H1 (cell line): ENCODE data around the gene BABAM2.

Experiments used
- ASH2L ChIP-seq: fragments of 200-600, 300-600 bp; sonication (generic); IDR thresholded peaks from one replicate; pipeline ENCODE4 v1.7.1; 2017; ENCODE audit warnings: low read length
- BRCA1 ChIP-seq: IDR thresholded peaks from 2 replicates; pipeline ENCODE4 v1.6.1; 2012; ENCODE audit warnings: low read depth, low read length, improper control_type of control experiment
- CHD2 ChIP-seq: IDR thresholded peaks from 2 replicates; pipeline ENCODE4 v1.6.1; 2012; ENCODE audit warnings: low read length, improper control_type of control experiment
- EP300 ChIP-seq, 2 experiments: IDR thresholded peaks; 1 replicate in 1 of 2; 2 replicates in 1 of 2; pipeline ENCODE4 v1.6.1; 2011 to 2012; ENCODE audit warnings: low read depth in 2 of 2, low read length in 2 of 2, mild to moderate bottlenecking in 2 of 2, borderline replicate concordance in 1 of 2, inconsistent platforms in 1 of 2, moderate library complexity in 1 of 2
- JUN ChIP-seq: IDR thresholded peaks from 2 replicates; pipeline ENCODE4 v1.6.1; 2011; ENCODE audit warnings: low read depth, mild to moderate bottlenecking, improper control_type of control experiment, low read length
- PHF8 ChIP-seq: fragments of 200-600 bp; sonication (generic); conservative IDR thresholded peaks from 2 replicates; pipeline ENCODE4 v1.7.1; 2012; ENCODE audit warnings: low read depth, mild to moderate bottlenecking, inconsistent platforms, low read length, moderate library complexity
- POLR2A ChIP-seq, 2 experiments: IDR thresholded peaks; 1 replicate in 1 of 2; 2 replicates in 1 of 2; pipeline ENCODE4 v1.6.1; 2011; ENCODE audit warnings: low read depth in 2 of 2, low read length in 2 of 2, mild to moderate bottlenecking in 2 of 2; ENCODE audit errors: control extremely low read depth in 1 of 2
- SRF ChIP-seq: IDR thresholded peaks from 2 replicates; pipeline ENCODE4 v1.6.1; 2011; ENCODE audit warnings: mild to moderate bottlenecking, low read depth, low read length, moderate library complexity
- TAF1 ChIP-seq: IDR thresholded peaks from 2 replicates; pipeline ENCODE4 v1.6.1; 2011; ENCODE audit warnings: mild to moderate bottlenecking, low read depth, low read length
- TF ChIP-seq, protein P1 (sequence below), 3 experiments: IDR thresholded peaks; 1 replicate in 2 of 3; 2 replicates in 1 of 3; pipeline versions ENCODE4 v1.5.1 to v1.6.1; 2011; ENCODE audit warnings: low read length in 3 of 3, mild to moderate bottlenecking in 3 of 3, inconsistent platforms in 2 of 3, low read depth in 1 of 3, moderate library complexity in 1 of 3; ENCODE audit not compliant: insufficient read depth in 1 of 3; ENCODE audit errors: control extremely low read depth in 1 of 3
- TF ChIP-seq, protein P2 (sequence below): IDR thresholded peaks from 2 replicates; pipeline ENCODE4 v1.6.1; 2011; ENCODE audit warnings: low read length, improper control_type of control experiment
- TF ChIP-seq, protein P3 (sequence below): IDR thresholded peaks from 2 replicates; pipeline ENCODE4 v1.6.1; 2012; ENCODE audit warnings: inconsistent platforms

DNA sequence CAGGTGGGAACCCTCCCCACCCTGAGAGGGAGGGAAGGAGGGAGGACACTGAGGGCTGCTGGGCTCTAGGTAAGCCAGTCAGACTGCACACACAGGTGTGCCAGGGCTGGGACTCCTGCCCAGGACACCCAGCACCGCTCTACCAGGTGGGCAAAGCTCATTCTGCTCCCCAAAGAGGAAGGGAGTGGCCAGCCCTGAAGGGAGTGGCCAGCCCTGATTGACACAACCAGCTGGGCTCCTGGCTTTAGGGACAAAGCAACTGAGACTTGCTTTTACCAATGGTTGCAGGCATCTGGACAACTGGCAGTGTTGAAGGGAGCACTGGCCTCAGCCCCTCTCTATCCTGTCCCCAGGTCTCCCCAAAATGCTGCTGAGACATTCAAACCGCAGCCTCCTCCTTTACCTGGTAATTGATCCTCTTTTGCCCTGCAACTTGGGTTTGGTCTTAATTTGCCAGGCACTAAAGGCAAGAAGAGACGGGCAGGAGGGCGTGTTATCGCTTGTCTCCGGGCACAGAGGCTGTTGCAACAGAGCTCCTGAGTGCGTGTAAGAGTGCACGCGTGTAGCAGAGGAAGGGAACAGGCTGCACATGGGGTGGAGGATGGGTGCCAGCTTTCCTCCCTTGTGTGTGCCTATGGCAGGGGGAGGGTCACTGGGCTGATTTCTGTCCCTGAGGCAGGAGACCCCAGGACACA lies 487.6 kb downstream of the BABAM2 start:
- TF ChIP-seq JUN (no peak), SRF (no peak), EP300 (IDR thresholded peaks at IDR 0.05; ENCODE audit: borderline replicate concordance in 1 of 2, low read depth in 2 of 2, low read length in 2 of 2) (no peak), POLR2A (IDR thresholded peaks at IDR 0.05; ENCODE audit: control extremely low read depth in 1 of 2, low read depth in 2 of 2, low read length in 2 of 2) (no peak), ASH2L (no peak), CHD2 (no peak), TAF1 (no peak), PHF8 (no peak), BRCA1 (no peak)
- TF ChIP-seq, protein P1, sequence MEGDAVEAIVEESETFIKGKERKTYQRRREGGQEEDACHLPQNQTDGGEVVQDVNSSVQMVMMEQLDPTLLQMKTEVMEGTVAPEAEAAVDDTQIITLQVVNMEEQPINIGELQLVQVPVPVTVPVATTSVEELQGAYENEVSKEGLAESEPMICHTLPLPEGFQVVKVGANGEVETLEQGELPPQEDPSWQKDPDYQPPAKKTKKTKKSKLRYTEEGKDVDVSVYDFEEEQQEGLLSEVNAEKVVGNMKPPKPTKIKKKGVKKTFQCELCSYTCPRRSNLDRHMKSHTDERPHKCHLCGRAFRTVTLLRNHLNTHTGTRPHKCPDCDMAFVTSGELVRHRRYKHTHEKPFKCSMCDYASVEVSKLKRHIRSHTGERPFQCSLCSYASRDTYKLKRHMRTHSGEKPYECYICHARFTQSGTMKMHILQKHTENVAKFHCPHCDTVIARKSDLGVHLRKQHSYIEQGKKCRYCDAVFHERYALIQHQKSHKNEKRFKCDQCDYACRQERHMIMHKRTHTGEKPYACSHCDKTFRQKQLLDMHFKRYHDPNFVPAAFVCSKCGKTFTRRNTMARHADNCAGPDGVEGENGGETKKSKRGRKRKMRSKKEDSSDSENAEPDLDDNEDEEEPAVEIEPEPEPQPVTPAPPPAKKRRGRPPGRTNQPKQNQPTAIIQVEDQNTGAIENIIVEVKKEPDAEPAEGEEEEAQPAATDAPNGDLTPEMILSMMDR (IDR thresholded peaks at IDR 0.05; ENCODE audit: control extremely low read depth in 1 of 3, insufficient read depth in 1 of 3, low read depth in 1 of 3, low read length in 3 of 3) = no peak
- TF ChIP-seq, protein P2, sequence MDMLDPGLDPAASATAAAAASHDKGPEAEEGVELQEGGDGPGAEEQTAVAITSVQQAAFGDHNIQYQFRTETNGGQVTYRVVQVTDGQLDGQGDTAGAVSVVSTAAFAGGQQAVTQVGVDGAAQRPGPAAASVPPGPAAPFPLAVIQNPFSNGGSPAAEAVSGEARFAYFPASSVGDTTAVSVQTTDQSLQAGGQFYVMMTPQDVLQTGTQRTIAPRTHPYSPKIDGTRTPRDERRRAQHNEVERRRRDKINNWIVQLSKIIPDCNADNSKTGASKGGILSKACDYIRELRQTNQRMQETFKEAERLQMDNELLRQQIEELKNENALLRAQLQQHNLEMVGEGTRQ = no peak
- TF ChIP-seq, protein P3, sequence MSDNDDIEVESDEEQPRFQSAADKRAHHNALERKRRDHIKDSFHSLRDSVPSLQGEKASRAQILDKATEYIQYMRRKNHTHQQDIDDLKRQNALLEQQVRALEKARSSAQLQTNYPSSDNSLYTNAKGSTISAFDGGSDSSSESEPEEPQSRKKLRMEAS = no peak
